Parathyroid adenoma (tissue), 2 donors: ENCODE data around the gene ARHGEF7.

Experiments used
- H2AFZ ChIP-seq: fragments of 300-600 bp; sonication (generic); one replicate; pipeline ENCODE4 v1.7.0; 2017; ENCODE audit warnings: antibody characterized with exemption, mild to moderate bottlenecking
- H3K27ac ChIP-seq: fragments of 300-600 bp; sonication (generic); one replicate; pipeline ENCODE4 v1.7.0; 2017
- H3K27me3 ChIP-seq: fragments of 300-600 bp; sonication (generic); one replicate; pipeline ENCODE4 v1.7.0; 2017; ENCODE audit warnings: low read length; ENCODE audit not compliant: control insufficient read depth, insufficient read depth
- H3K36me3 ChIP-seq: fragments of 300-600 bp; sonication (generic); one replicate; pipeline ENCODE4 v1.7.0; 2017; ENCODE audit warnings: low read length; ENCODE audit not compliant: control insufficient read depth, insufficient read depth
- H3K4me1 ChIP-seq: fragments of 300-600 bp; sonication (generic); one replicate; pipeline ENCODE4 v1.7.0; 2017; ENCODE audit warnings: control low read depth
- H3K4me2 ChIP-seq: fragments of 300-600 bp; sonication (generic); one replicate; pipeline ENCODE4 v1.7.0; 2017; ENCODE audit warnings: low read length
- H3K4me3 ChIP-seq: fragments of 300-600 bp; sonication (generic); one replicate; pipeline ENCODE4 v1.7.0; 2017; ENCODE audit warnings: low read depth, low read length
- H3K79me2 ChIP-seq: fragments of 300-600 bp; sonication (generic); one replicate; pipeline ENCODE4 v1.7.0; 2017; ENCODE audit warnings: control low read depth
- H3K9ac ChIP-seq: fragments of 300-600 bp; sonication (generic); one replicate; pipeline ENCODE4 v1.7.0; 2017; ENCODE audit warnings: mild to moderate bottlenecking
- H3K9me3 ChIP-seq: fragments of 300-600 bp; sonication (generic); one replicate; pipeline ENCODE4 v1.7.0; 2017; ENCODE audit warnings: low read length; ENCODE audit not compliant: control insufficient read depth
- CTCF ChIP-seq: fragments of 300-600 bp; sonication (generic); IDR thresholded peaks from one replicate; pipeline ENCODE4 v1.7.0; 2017; ENCODE audit warnings: antibody characterized with exemption, mild to moderate bottlenecking
- donor health status: primary hyperparathyroidism.

The ARHGEF7 gene

GRCh38 chr13:111275995-111276618 is 161.0 kb downstream of the ARHGEF7 start:
- Histone ChIP-seq H2AFZ (no peak overlapping the region), H3K4me3 (no peak overlapping the region), H3K27me3 (no peaks in the 10 kb centered on the region), H3K9ac (no peak overlapping the region), H3K9me3 (no peaks in the 10 kb centered on the region), H3K4me2 (no peak overlapping the region), H3K27ac (no peak overlapping the region), H3K4me1 (no peaks in the 10 kb centered on the region), H3K36me3 (no peaks in the 10 kb centered on the region), H3K79me2 (no peaks in the 10 kb centered on the region)
- no peak for TF ChIP-seq CTCF

- Histone ChIP-seq H2AFZ (no peak overlapping the region), H3K9ac (no peak overlapping the region), H3K27me3 (no peaks in the 10 kb centered on the region), H3K4me2 (no peak overlapping the region), H3K27ac (no peak overlapping the region), H3K4me3 (no peak overlapping the region), H3K4me1 (no peaks in the 10 kb centered on the region), H3K9me3 (no peaks in the 10 kb centered on the region), H3K36me3 (no peaks in the 10 kb centered on the region), H3K79me2 (no peaks in the 10 kb centered on the region)
- TF ChIP-seq CTCF = no peak
Measured at GRCh38 chr13:111278258-111278657, 163.1 kb downstream of the ARHGEF7 start.

GRCh38 chr13:111278743-111279652 is 163.9 kb downstream of the ARHGEF7 start:
- Histone ChIP-seq H3K36me3 (no peaks in the 10 kb centered on the region), H3K4me1 (no peaks in the 10 kb centered on the region), H3K9me3 (no peaks in the 10 kb centered on the region), H3K27ac (no peak overlapping the region), H3K27me3 (no peaks in the 10 kb centered on the region), H2AFZ (no peak overlapping the region), H3K4me3 (no peak overlapping the region), H3K9ac (no peak overlapping the region), H3K79me2 (no peaks in the 10 kb centered on the region), H3K4me2 (no peak overlapping the region)
- no peak for TF ChIP-seq CTCF

- no peaks in the 10 kb centered on the region for H3K27me3 ChIP-seq
- no peak for TF ChIP-seq CTCF
- no peak overlapping the region for H3K27ac ChIP-seq
- no peak overlapping the region for H2AFZ ChIP-seq
- H3K9ac ChIP-seq = no peak overlapping the region
- H3K79me2 ChIP-seq = no peaks in the 10 kb centered on the region
- no peak overlapping the region for H3K4me3 ChIP-seq
- no peaks in the 10 kb centered on the region for H3K36me3 ChIP-seq
- H3K9me3 ChIP-seq = no peaks in the 10 kb centered on the region
- no peak overlapping the region for H3K4me2 ChIP-seq
- H3K4me1 ChIP-seq = no peaks in the 10 kb centered on the region
Measured at GRCh38 chr13:111280226-111280625, 165.1 kb downstream of the ARHGEF7 start.
